ENCODE measurements around the gene PARP2. TPM values are rescaled to one million over a fixed set of nuclear protein-coding genes. Genes with fewer than 3 reads are reported as not detected.
A peak's percentile ranks its signal among the peaks of the same experiment; 100 is the strongest.
"Not testable (repeated sequence)": the region's sequence is repeated elsewhere in the genome, so short reads cannot be mapped to it uniquely, and the experiment has no call there.

PARP2 gene
- total RNA-seq, 1 donor from 2014 or later = 36.3 TPM

DNA sequence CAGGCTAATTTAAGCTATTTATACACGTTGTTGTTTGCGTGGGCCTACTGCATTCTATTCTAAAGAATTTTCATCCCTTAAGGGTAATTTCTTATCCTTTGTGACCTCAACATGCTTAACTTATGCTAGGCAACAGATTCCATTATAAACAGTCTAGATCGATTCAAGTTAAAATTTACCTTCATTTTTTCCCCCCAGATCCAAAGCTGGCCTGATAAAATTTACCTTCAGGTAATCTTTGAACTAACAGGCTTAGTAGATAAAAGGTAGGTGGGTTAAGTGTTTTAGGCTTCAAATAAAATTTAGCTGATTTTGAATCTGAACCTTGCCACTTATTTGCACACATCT, 10.0 kb upstream of the PARP2 start:
- TF ChIP-seq, protein P1, sequence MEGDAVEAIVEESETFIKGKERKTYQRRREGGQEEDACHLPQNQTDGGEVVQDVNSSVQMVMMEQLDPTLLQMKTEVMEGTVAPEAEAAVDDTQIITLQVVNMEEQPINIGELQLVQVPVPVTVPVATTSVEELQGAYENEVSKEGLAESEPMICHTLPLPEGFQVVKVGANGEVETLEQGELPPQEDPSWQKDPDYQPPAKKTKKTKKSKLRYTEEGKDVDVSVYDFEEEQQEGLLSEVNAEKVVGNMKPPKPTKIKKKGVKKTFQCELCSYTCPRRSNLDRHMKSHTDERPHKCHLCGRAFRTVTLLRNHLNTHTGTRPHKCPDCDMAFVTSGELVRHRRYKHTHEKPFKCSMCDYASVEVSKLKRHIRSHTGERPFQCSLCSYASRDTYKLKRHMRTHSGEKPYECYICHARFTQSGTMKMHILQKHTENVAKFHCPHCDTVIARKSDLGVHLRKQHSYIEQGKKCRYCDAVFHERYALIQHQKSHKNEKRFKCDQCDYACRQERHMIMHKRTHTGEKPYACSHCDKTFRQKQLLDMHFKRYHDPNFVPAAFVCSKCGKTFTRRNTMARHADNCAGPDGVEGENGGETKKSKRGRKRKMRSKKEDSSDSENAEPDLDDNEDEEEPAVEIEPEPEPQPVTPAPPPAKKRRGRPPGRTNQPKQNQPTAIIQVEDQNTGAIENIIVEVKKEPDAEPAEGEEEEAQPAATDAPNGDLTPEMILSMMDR (conservative IDR thresholded peaks at IDR 0.05) = no peak
- no peaks in the 10 kb centered on the region for H3K27me3 Mint-ChIP-seq
- H3K9me3 Mint-ChIP-seq = no peaks in the 10 kb centered on the region
- peaks cover 4% of the 10 kb centered on the region for H3K36me3 Mint-ChIP-seq
- peaks cover 16% of the 10 kb centered on the region for H3K4me1 Mint-ChIP-seq (ENCODE audit: unreplicated experiment)
- peak overlapping the region; percentile 98 for H3K4me3 Mint-ChIP-seq
- DNase-seq (ENCODE audit: extremely low spot score, unreplicated experiment) = no peak
- peak overlapping the region; percentile 95 for H3K27ac Mint-ChIP-seq

DNA sequence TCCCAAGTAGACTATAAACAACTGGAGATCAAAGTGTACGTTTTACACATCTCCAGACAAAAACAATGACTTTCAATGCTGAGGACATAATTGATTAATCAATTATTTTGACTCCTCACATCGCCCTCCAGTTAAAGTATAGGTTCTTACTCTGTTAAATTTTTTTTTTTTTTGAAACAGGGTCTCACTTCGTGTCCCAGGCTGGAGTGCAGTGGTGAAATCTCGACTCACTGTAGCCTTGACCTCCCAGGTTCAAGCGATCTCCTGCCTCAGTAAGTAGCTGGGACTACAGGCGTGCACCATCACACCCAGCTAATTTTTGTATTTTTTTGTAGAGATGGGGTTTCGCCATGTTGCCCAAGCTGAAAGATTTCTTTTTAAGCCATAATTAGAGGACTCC, 9.4 kb upstream of the PARP2 start:
- Mint-ChIP-seq H3K9me3 (no peaks in the 10 kb centered on the region), H3K4me3 (no peak overlapping the region), H3K27ac (no peak overlapping the region), H3K36me3 (peaks cover 4% of the 10 kb centered on the region), H3K27me3 (peaks cover 4% of the 10 kb centered on the region), H3K4me1 (ENCODE audit: unreplicated experiment) (peaks cover 16% of the 10 kb centered on the region)
- DNase-seq (ENCODE audit: extremely low spot score, unreplicated experiment) = no peak
- TF ChIP-seq, protein P1 (conservative IDR thresholded peaks at IDR 0.05) = no peak

DNA sequence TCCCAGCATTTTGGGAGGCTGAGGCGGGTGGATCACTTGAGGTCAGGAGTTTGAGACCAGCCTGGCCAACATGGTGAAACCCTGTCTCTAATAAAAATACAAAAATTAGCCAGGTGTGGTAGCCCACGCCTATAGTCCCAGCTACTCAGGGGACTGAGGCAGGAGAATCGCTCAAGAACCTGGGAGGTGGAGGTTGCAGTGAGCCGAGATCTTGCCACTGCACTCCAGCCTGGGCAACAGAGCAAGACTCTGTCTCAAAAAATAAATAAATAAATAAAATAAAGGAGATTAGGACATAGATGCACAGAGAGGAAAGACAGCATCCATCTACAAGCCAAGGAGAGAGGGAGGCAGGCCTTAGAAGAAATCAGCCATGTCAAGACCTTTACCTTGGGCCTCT, 2.4 kb upstream of the PARP2 start:
- not testable (repeated sequence) for H3K9me3 Mint-ChIP-seq; H3K4me1 Mint-ChIP-seq (ENCODE audit: unreplicated experiment); H3K27me3 Mint-ChIP-seq; DNase-seq (ENCODE audit: extremely low spot score, unreplicated experiment); H3K27ac Mint-ChIP-seq
- peaks cover 13% of the 10 kb centered on the region for H3K36me3 Mint-ChIP-seq
- H3K4me3 Mint-ChIP-seq = peak overlapping the region; percentile 53

DNA sequence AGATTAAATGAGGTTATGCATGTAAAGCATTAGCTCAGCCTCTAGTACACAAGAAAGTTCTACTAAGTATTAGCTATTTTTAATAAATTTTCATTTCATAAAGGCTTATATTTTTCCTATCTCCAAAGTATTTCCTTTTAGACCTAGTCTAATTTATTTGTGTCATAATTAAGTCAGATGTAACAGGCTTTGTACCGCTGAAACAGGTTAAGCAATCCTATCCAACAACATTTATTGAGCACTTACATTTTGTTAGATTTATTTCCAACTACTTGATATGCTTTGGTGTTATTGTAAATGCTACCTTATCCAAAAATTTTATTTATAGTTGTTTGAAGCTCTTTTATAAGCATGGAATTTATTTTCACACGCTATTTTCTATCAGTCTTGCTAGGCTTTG, 1.8 kb upstream of the PARP2 start:
- no peak for DNase-seq (ENCODE audit: extremely low spot score, unreplicated experiment)
- H3K9me3 Mint-ChIP-seq = no peaks in the 10 kb centered on the region
- peaks cover 5% of the 10 kb centered on the region for H3K4me1 Mint-ChIP-seq (ENCODE audit: unreplicated experiment)
- TF ChIP-seq, protein P1 (conservative IDR thresholded peaks at IDR 0.05) = no peak
- H3K27me3 Mint-ChIP-seq = peaks cover 9% of the 10 kb centered on the region
- peak overlapping the region; percentile 95 for H3K4me3 Mint-ChIP-seq
- peaks cover 15% of the 10 kb centered on the region for H3K36me3 Mint-ChIP-seq
- peak overlapping the region; percentile 98 for H3K27ac Mint-ChIP-seq

DNA sequence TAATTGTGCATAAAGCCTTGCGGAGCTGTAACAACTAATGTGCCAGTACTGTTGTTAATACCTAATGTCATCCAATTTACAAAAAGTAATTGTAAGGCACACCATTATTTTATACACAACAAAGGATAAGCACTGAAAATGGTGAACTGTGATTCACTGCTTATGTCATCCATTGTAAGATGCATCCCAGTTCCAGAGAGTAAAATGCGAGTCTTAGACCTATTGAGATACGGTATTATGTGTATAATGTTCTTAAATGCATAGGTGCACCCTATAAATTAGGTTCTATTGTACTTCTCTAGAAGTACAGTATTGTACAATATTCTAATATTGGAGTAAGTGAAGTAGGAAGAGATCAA, 406 bp downstream of the PARP2 start:
- DNase-seq (ENCODE audit: extremely low spot score, unreplicated experiment) = no peak
- no peaks in the 10 kb centered on the region for H3K9me3 Mint-ChIP-seq
- peaks cover 6% of the 10 kb centered on the region for H3K27me3 Mint-ChIP-seq
- TF ChIP-seq, protein P1 (conservative IDR thresholded peaks at IDR 0.05) = peak; percentile 35
- H3K4me1 Mint-ChIP-seq (ENCODE audit: unreplicated experiment) = peaks cover 5% of the 10 kb centered on the region
- H3K36me3 Mint-ChIP-seq = peaks cover 17% of the 10 kb centered on the region
- peak overlapping the region; percentile 95 for H3K4me3 Mint-ChIP-seq
- H3K27ac Mint-ChIP-seq = peak overlapping the region; percentile 98

DNA sequence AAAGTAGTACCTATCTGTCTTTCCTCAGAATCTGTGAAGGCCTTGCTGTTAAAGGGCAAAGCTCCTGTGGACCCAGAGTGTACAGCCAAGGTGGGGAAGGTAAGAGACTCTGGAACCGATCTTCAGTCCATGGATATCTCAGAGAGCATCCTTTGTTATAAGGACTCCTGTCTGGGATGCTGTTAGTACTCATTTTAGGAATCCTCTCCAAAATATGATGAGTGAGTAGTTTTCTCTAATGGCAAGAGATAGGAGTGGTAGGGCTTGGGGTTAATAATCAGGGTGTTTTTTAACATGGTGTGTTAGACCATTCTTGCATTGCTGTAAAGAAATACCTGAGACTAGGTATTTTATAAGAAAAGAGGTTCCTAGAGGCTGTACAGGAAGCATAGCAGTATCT, 1.9 kb downstream of the PARP2 start:
- peak overlapping the region; percentile 61 for H3K27ac Mint-ChIP-seq
- peaks cover 4% of the 10 kb centered on the region for H3K27me3 Mint-ChIP-seq
- TF ChIP-seq, protein P1 (conservative IDR thresholded peaks at IDR 0.05) = no peak
- H3K4me3 Mint-ChIP-seq = peak overlapping the region; percentile 71
- H3K4me1 Mint-ChIP-seq (ENCODE audit: unreplicated experiment) = peaks cover 5% of the 10 kb centered on the region
- peaks cover 23% of the 10 kb centered on the region for H3K36me3 Mint-ChIP-seq
- no peak for DNase-seq (ENCODE audit: extremely low spot score, unreplicated experiment)
- no peaks in the 10 kb centered on the region for H3K9me3 Mint-ChIP-seq
